ENCODE measurements around the gene LTA4H.

- TF ChIP-seq CTCF (IDR thresholded peaks at IDR 0.05 in 8 of 11, conservative IDR thresholded peaks at IDR 0.05 in 3 of 11) = no peak
- no peak for TF ChIP-seq POLR2A (IDR thresholded peaks at IDR 0.05)
- TF ChIP-seq POLR2AphosphoS5 (IDR thresholded peaks at IDR 0.05) = no peak
These were observed 11.3 kb upstream of the LTA4H start for GRCh38 chr12:96046543-96047228.

Measured in spleen (tissue), 7 donors.